Stimulated activated CD8-positive, alpha-beta memory T cell treated with anti-CD3 and anti-CD28 coated beads, Interleukin-12 subunit alpha, Interleukin-12 subunit beta, amount 100 ng/mL, for 4 hours (primary cell): Measurements from ENCODE around the gene RAB44.

ENCODE experiments used
- DNase-seq: peaks from one replicate; pipeline ENCODE4 v3.0.0-alpha.2; 2020; ENCODE audit warnings: low read depth

The RAB44 gene

GRCh38 chr6:36753671-36754405, 56.2 kb downstream of the RAB44 start:
- no peak for DNase-seq

GRCh38 chr6:36754582-36755434, 57.2 kb downstream of the RAB44 start:
- DNase-seq = no peak

GRCh38 chr6:36755435-36756348, 58.1 kb downstream of the RAB44 start:
- DNase-seq = peak; percentile 49

- DNase-seq = no peak
Observed at GRCh38 chr6:36756786-36757185, 59.2 kb downstream of the RAB44 start.

GRCh38 chr6:36757206-36757605, 59.6 kb downstream of the RAB44 start:
- no peak for DNase-seq

- DNase-seq = no peak
Observed at GRCh38 chr6:36757943-36758508, 60.4 kb downstream of the RAB44 start.

- DNase-seq = no peak
Observed at GRCh38 chr6:36758516-36759147, 61.0 kb downstream of the RAB44 start.

- DNase-seq = peak; percentile 60
Observed at GRCh38 chr6:36759148-36759759, 61.6 kb downstream of the RAB44 start.

GRCh38 chr6:36760685-36761435, 63.2 kb downstream of the RAB44 start:
- no peak for DNase-seq

- no peak for DNase-seq
Observed at GRCh38 chr6:36762123-36762522, 64.5 kb downstream of the RAB44 start.

- DNase-seq = no peak
Observed at GRCh38 chr6:36765190-36765589, 67.6 kb downstream of the RAB44 start.

- DNase-seq = peak; percentile 43
Observed at GRCh38 chr6:36765594-36766398, 68.2 kb downstream of the RAB44 start.

GRCh38 chr6:36766399-36766945, 68.8 kb downstream of the RAB44 start:
- DNase-seq = no peak

GRCh38 chr6:36769183-36769675, 71.6 kb downstream of the RAB44 start:
- DNase-seq = no peak

- DNase-seq = no peak
Observed at GRCh38 chr6:36769676-36770499, 72.3 kb downstream of the RAB44 start.

GRCh38 chr6:36771145-36771544, 73.5 kb downstream of the RAB44 start:
- DNase-seq = no peak

GRCh38 chr6:36772397-36772796, 74.8 kb downstream of the RAB44 start:
- no peak for DNase-seq

GRCh38 chr6:36774331-36774730, 76.7 kb downstream of the RAB44 start:
- no peak for DNase-seq
